ENCODE measurements around the gene FOXG1.

DNA sequence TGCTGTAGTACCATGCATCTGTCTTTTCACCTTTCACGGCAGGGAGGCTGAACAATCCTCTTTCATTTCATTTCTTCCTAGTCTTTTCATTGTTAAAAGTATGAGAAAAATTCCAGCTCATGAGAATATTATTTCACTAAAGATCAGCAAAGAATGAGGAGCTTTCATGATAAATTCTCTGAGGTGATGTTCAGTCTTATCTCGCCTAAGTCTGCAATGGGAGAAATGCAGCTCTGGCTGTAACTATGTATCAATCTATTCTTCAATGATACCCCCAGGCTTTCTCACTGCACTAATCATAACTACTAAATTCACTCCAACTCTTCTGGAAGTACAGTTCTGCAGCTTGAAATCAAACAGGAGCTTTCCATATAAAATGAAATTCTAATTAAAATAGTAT lies 15.7 kb downstream of the FOXG1 start:
- TF ChIP-seq, protein P1, sequence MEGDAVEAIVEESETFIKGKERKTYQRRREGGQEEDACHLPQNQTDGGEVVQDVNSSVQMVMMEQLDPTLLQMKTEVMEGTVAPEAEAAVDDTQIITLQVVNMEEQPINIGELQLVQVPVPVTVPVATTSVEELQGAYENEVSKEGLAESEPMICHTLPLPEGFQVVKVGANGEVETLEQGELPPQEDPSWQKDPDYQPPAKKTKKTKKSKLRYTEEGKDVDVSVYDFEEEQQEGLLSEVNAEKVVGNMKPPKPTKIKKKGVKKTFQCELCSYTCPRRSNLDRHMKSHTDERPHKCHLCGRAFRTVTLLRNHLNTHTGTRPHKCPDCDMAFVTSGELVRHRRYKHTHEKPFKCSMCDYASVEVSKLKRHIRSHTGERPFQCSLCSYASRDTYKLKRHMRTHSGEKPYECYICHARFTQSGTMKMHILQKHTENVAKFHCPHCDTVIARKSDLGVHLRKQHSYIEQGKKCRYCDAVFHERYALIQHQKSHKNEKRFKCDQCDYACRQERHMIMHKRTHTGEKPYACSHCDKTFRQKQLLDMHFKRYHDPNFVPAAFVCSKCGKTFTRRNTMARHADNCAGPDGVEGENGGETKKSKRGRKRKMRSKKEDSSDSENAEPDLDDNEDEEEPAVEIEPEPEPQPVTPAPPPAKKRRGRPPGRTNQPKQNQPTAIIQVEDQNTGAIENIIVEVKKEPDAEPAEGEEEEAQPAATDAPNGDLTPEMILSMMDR (IDR thresholded peaks at IDR 0.05) = no peak
- TF ChIP-seq POLR2A (IDR thresholded peaks at IDR 0.05) = no peak
- TF ChIP-seq EP300 (IDR thresholded peaks at IDR 0.05) = no peak

All from upper lobe of left lung (tissue), 4 donors.